ENCODE data around the gene WNT7B.

Gene WNT7B

DNA sequence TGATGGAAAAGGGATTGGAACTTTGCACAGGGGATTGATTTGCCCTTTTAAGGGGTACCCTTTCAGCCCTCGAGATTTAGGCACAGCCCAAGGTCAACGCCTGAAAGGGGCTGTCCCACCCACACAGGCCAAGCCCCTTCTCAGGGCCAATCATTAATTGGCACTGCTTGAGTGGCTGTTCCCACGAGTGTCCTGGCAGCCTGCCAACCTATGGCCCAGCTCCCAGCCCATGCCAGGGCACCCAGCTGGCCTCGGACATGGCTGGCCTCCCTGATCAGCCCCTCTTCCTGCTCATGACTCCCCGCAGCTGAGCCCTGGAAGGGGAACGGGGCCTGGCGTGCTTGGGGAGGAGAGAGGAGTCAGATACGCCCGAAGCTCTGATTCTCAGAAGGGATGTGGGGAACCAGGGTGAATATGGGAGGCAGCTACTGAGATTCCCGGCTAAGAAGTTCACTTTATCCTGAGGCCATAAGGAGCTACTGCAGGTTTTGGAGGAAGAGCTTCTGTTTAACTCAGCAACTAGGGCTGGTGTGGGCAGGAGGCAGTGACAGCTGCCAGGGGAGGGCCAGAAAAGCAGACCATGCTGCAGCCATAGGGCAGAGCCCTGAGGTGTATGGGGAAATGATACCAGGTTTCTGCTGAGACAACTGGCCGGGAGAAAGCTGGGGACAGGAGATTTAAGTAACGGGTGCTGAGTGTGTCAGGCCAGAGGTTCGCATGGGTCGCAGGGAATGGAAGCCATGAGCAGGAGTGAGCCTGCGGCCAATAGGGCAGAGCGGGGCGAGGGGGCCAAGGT, 30.0 kb downstream of the WNT7B start:
- Histone ChIP-seq H4K20me1 (ENCODE audit: insufficient read depth, low read length) (no peaks in the 10 kb centered on the region), H3K79me2 (ENCODE audit: low read length) (no peaks in the 10 kb centered on the region), H3K4me3 (ENCODE audit: low read length) (no peak overlapping the region), H3K9me2 (replicated peaks; ENCODE audit: insufficient read depth, low read length) (no peaks in the 10 kb centered on the region), H3F3A (ENCODE audit: insufficient read depth, low read length) (no peaks in the 10 kb centered on the region), H2AFZ (ENCODE audit: low read length) (no peak overlapping the region), H3K4me1 (ENCODE audit: low read length) (no peaks in the 10 kb centered on the region), H3K4me2 (ENCODE audit: low read depth, low read length) (no peak overlapping the region), H3K27ac (ENCODE audit: low read length) (no peak overlapping the region), H3K9ac (ENCODE audit: low read length) (no peak overlapping the region), H3K9me3 (replicated peaks; ENCODE audit: insufficient read depth, low read length) (no peaks in the 10 kb centered on the region), H3K27me3 (replicated peaks; ENCODE audit: insufficient read depth, low read length) (peaks cover 97% of the 10 kb centered on the region), H3K36me3 (replicated peaks; ENCODE audit: insufficient read depth, low read length) (no peaks in the 10 kb centered on the region)
- no peak for TF ChIP-seq EZH2 (optimal IDR thresholded peaks at IDR 0.05; ENCODE audit: low read depth, low read length)
- no peak for TF ChIP-seq EZH2phosphoT487 (IDR thresholded peaks at IDR 0.05; ENCODE audit: low read length)
- TF ChIP-seq, protein P1, sequence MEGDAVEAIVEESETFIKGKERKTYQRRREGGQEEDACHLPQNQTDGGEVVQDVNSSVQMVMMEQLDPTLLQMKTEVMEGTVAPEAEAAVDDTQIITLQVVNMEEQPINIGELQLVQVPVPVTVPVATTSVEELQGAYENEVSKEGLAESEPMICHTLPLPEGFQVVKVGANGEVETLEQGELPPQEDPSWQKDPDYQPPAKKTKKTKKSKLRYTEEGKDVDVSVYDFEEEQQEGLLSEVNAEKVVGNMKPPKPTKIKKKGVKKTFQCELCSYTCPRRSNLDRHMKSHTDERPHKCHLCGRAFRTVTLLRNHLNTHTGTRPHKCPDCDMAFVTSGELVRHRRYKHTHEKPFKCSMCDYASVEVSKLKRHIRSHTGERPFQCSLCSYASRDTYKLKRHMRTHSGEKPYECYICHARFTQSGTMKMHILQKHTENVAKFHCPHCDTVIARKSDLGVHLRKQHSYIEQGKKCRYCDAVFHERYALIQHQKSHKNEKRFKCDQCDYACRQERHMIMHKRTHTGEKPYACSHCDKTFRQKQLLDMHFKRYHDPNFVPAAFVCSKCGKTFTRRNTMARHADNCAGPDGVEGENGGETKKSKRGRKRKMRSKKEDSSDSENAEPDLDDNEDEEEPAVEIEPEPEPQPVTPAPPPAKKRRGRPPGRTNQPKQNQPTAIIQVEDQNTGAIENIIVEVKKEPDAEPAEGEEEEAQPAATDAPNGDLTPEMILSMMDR (IDR thresholded peaks at IDR 0.05; ENCODE audit: low read length): no peak
- no peak for DNase-seq

DNA sequence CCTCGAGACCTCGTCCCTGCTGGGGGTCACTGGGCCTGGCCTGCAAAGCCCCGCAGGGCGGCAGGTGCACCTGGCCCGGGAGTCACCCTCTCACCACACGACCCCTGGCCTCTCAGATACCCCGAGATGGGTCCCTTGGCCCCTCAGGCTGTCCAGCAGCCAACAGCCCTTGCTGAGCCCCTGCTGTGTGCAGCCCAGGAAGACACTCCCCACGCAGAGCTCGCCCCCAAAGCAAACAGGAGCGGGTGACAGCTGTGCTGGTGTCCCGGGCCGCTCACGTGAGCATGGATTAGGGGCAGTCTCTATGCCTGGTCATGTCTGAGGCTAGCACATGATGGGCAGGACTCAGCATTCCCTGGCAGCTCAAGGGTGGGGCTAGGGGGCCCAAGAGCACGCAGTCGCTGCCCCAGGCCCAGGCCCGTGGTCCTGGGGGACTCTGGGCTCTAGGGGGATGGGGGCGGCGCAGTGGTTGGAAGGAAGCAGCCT, 31.3 kb downstream of the WNT7B start:
- H3K4me1 ChIP-seq (ENCODE audit: low read length): no peaks in the 10 kb centered on the region
- no peak overlapping the region for H3K4me3 ChIP-seq (ENCODE audit: low read length)
- H3K36me3 ChIP-seq (replicated peaks; ENCODE audit: insufficient read depth, low read length): no peaks in the 10 kb centered on the region
- H3K9me3 ChIP-seq (replicated peaks; ENCODE audit: insufficient read depth, low read length): no peaks in the 10 kb centered on the region
- H4K20me1 ChIP-seq (ENCODE audit: insufficient read depth, low read length): no peaks in the 10 kb centered on the region
- DNase-seq: no peak
- TF ChIP-seq, protein P1 (IDR thresholded peaks at IDR 0.05; ENCODE audit: low read length): no peak
- TF ChIP-seq EZH2 (optimal IDR thresholded peaks at IDR 0.05; ENCODE audit: low read depth, low read length) (no peak), EZH2phosphoT487 (IDR thresholded peaks at IDR 0.05; ENCODE audit: low read length) (no peak)
- no peak overlapping the region for H2AFZ ChIP-seq (ENCODE audit: low read length)
- no peaks in the 10 kb centered on the region for H3K9me2 ChIP-seq (replicated peaks; ENCODE audit: insufficient read depth, low read length)
- H3K27ac ChIP-seq (ENCODE audit: low read length): no peak overlapping the region
- H3K4me2 ChIP-seq (ENCODE audit: low read depth, low read length): no peak overlapping the region
- H3K27me3 ChIP-seq (replicated peaks; ENCODE audit: insufficient read depth, low read length): peaks cover 97% of the 10 kb centered on the region
- no peak overlapping the region for H3K9ac ChIP-seq (ENCODE audit: low read length)
- no peaks in the 10 kb centered on the region for H3F3A ChIP-seq (ENCODE audit: insufficient read depth, low read length)
- H3K79me2 ChIP-seq (ENCODE audit: low read length): no peaks in the 10 kb centered on the region

DNA sequence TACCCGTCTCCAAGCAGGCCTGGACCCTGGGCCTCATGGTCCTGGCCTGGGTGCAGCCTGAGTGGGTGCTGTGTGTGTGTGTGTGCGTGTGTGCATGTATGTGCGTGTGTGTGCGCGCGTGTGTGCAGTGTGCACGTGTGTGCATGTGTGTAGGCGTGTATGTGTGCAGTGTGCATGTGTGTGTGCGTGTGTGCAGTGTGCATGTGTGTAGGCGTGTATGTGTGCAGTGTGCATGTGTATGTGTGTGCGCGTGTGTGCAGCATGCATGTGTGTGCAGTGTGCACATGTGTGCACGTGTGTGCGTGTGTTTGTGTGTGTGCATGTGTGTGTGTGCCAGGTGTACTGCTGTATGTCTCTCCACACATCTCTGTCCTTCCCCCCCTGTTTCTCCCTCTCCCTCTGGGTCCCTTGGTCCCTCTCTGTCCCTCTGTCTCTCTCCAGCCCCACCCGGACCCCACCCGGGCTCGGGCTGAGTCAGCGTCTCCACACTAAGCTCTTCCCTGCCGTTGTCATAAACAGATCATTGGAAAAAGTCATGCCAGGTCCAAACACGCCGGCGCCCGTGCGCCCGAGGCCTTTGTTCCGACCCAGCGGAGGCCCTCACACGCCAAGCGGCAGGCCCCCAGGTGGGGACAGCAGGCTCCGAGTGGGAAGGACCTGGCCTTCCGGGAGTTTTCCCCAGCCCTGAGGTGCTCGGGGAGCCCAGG, 34.0 kb downstream of the WNT7B start:
- DNase-seq: no peak
- Histone ChIP-seq H3K4me1 (ENCODE audit: low read length) (no peaks in the 10 kb centered on the region), H3K4me2 (ENCODE audit: low read depth, low read length) (no peak overlapping the region), H4K20me1 (ENCODE audit: insufficient read depth, low read length) (no peaks in the 10 kb centered on the region), H3K79me2 (ENCODE audit: low read length) (no peaks in the 10 kb centered on the region), H3K9ac (ENCODE audit: low read length) (no peak overlapping the region), H3K9me2 (replicated peaks; ENCODE audit: insufficient read depth, low read length) (no peaks in the 10 kb centered on the region), H3K36me3 (replicated peaks; ENCODE audit: insufficient read depth, low read length) (no peaks in the 10 kb centered on the region), H3K4me3 (ENCODE audit: low read length) (no peak overlapping the region), H2AFZ (ENCODE audit: low read length) (no peak overlapping the region), H3F3A (ENCODE audit: insufficient read depth, low read length) (no peaks in the 10 kb centered on the region), H3K9me3 (replicated peaks; ENCODE audit: insufficient read depth, low read length) (no peaks in the 10 kb centered on the region), H3K27me3 (replicated peaks; ENCODE audit: insufficient read depth, low read length) (peaks cover 100% of the 10 kb centered on the region), H3K27ac (ENCODE audit: low read length) (no peak overlapping the region)
- TF ChIP-seq EZH2 (optimal IDR thresholded peaks at IDR 0.05; ENCODE audit: low read depth, low read length) (no peak), EZH2phosphoT487 (IDR thresholded peaks at IDR 0.05; ENCODE audit: low read length) (no peak)
- TF ChIP-seq, protein P1 (IDR thresholded peaks at IDR 0.05; ENCODE audit: low read length): no peak

All from MM.1S (cell line).